COLO668 (cell line): ENCODE results near the gene GTF2A2.
A peak's percentile ranks its signal among the peaks of the same experiment; 100 is the strongest.
"Not testable (repeated sequence)": the region's sequence is repeated elsewhere in the genome, so short reads cannot be mapped to it uniquely, and the experiment has no call there.

Experiments used
- DNase-seq: peaks from one replicate; lab custom pipeline; 2025; ENCODE audit not compliant: unreplicated experiment; lab: John Stamatoyannopoulos, UW

GTF2A2 gene, protein sequence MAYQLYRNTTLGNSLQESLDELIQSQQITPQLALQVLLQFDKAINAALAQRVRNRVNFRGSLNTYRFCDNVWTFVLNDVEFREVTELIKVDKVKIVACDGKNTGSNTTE

GRCh38 chr15:59656897-59657634 is at the start of gene GTF2A2:
GTF2A2 (minus strand) TSS chr15:59657515; CDS start chr15:59652277, 5,238 bp downstream.
- peak; percentile 95 for DNase-seq

- DNase-seq, result no peak
Observed at GRCh38 chr15:59703979-59704796, 46.9 kb upstream of the GTF2A2 start.

- DNase-seq, result no peak
Observed at GRCh38 chr15:59702351-59702750, 45.0 kb upstream of the GTF2A2 start.

DNA sequence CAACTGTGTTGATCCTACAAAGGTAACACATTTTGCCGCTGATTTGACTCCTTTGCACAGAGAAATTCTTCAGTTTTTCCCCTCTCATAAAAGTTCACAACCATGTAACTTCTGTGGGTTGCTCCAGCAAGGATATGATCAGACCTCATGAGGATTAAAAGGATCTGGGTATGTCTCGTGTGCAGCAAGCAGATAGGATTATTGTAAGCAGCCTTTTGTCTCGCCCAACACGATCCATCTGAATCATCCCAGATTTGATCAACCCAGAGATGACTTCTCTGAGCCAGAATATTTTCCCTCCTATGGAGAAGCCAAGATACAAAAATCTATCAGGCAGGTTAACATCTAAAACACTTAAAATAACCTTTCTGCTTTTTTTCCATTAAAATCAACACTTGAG is 44.6 kb upstream of the GTF2A2 start:
- DNase-seq, result no peak

GRCh38 chr15:59699810-59700431 is 42.6 kb upstream of the GTF2A2 start:
- no peak for DNase-seq

DNA sequence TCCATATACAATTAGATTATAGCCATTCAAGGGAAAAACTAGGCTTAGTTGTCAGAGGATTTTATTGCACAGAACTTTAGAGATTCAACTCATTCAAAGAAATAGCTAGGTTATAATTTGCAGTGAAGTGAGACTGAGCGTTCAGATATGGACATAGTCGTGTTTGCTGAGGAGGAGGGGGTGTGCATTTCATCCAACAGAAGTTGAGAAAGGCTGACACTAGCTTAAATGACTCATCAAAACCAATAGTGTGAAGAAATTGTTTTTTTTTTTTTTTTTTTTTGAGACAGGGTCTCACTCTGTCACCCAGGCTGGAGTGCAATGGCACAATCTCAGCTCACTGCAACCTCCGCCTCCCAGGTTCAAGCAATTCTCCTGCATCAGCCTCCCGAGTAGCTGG is 40.8 kb upstream of the GTF2A2 start:
- not testable (repeated sequence) for DNase-seq

GRCh38 chr15:59696332-59696731 is 39.0 kb upstream of the GTF2A2 start:
- no peak for DNase-seq

DNA sequence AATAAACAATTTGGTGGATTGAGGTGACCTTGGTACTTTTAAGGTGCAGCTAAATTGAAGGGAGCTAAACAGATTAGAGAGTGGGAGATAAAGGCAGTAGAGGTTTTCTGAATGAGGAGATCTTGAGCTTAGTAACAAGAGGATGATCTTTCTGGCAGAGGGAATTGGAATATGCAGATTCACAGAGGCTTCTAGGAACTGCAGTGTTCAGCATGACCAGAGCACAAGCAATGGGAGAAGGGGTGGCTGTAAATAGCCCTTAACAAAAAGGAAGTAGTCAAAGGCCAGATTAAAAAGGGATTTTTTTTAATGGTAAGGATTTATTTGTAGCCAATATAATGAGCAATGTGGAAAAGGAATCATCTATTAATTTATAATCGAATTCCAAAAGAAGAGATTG is 37.5 kb upstream of the GTF2A2 start:
- DNase-seq, result no peak

GRCh38 chr15:59691194-59691805 is 34.0 kb upstream of the GTF2A2 start:
- peak; percentile 25 for DNase-seq

- DNase-seq, result peak; percentile 82
Observed at GRCh38 chr15:59689626-59690236, 32.4 kb upstream of the GTF2A2 start.

DNA sequence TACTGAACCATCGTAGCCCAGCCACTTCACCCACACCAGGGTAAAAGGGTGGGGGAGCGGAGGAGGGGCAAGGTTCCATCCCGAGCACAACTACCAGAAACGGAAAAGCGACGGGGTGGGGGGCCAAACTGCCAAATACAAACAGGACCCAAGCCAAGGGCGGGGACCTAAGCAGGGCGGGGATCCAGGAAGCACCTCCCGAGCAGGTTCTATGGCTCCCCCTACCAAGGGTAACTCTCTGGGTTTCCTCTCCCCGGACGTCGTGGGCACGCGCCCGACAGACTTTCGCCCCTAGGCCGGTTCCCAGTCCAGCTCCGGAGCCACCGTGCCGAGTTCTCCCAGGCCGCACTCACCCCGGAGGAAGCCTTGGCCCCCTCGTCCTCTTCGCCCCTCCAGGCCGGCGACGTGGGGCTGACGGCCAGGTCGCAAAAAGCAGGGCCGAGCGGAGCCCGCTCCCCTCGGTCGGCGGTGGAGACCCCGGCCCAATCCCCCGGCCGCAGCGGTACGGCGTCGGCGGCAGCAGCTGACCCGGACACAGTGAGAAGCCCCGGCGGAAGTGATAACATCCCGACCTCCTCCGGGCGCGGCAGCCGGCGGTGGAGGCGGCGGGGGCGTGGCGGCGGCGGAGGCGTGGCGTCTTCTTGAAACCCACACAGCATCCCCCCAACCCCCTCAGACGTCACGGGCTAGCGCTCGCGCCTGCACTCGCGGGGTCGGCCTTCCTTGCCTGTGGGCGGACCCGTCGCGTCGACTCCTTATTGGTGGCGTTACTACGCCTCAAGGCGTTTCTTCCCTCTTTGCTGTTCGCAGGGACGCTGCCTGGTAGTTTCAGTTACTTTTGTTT is 31.7 kb upstream of the GTF2A2 start, which contains the start of gene BNIP2:
TSS of gene BNIP2 (minus strand) at position 539 of the 844 bp plus-strand sequence. CDS start 6,863 bp downstream, outside the sequence.
- peak; percentile 98 for DNase-seq

- DNase-seq, result no peak
Observed at GRCh38 chr15:59688423-59688781, 31.1 kb upstream of the GTF2A2 start.

- DNase-seq, result no peak
Observed at GRCh38 chr15:59687836-59688235, 30.5 kb upstream of the GTF2A2 start.

- no peak for DNase-seq
Observed at GRCh38 chr15:59686389-59686788, 29.1 kb upstream of the GTF2A2 start.

GRCh38 chr15:59685737-59686297 is 28.5 kb upstream of the GTF2A2 start:
- DNase-seq, result no peak

DNA sequence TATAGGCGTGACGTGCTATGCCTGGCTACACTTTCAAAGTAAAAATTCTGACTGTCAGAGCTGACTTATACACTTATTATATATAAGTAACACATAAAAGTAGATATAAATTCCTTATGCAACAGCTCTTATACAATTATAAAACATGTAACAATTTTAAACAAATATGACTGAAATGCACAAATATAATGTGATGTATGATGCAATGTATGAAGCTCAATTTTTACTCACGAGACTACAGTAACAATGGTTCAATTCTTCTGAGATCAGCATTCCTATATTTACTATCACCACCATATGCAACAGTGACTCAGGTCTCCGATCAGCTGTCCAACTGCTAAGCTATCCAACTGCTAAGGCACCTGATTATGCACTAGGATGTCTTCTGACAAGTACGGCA is 23.6 kb upstream of the GTF2A2 start:
- DNase-seq, result no peak

DNA sequence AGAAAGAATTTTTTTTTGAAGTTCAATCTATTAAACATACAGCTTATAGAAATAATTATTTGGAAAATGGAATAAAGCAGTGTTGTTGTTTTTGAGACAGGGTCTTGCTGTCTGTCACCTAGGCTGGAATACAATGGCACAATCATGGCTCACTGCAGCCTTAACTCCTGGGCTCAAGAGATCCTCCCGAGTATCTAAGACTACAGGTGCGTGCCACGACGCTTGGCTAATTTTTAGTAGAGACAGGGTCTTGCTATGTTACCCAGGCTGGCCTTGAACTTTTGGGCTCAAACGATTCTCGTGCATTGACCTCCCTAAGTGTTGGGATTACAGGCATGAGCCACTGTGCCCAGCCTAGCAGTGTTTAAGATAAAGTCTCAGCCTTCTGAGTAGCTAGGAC is 23.0 kb upstream of the GTF2A2 start:
- no peak for DNase-seq

GRCh38 chr15:59678620-59679019 is 21.3 kb upstream of the GTF2A2 start:
- DNase-seq, result no peak

DNA sequence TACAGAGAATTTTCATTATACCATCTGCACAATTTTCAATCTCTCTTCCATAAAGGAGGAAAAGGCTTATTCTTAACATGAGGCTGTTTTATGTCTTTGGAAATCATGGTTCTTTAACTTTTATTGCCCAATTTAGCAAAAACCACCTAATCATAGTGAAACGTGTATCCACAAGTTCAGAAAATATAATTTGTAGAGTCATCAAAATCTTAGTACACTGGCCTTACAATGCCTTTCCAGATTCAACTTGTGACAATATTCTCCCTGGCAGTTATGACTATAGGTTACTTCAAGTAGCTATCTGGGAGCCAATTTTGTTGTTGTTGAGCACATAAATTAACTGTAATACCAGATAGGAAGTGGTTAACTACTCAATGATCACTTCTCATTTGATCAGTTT is 20.9 kb upstream of the GTF2A2 start:
- DNase-seq, result no peak
